HG03060 (cell line): ENCODE results near the gene CCR5.
"Not testable (repeated sequence)": the region's sequence is repeated elsewhere in the genome, so short reads cannot be mapped to it uniquely, and the experiment has no call there.

ENCODE experiments used
- ATAC-seq: cut with Tn5 transposase; IDR thresholded peaks from one replicate; pipeline ENCODE4 v1.9.1; 2021; ENCODE audit warnings: low read depth, moderate number of reproducible peaks; ENCODE audit not compliant: unreplicated experiment

CCR5 gene

GRCh38 chr3:46370839-46371518 lies at the start of gene CCR5:
Gene CCR5 (plus strand): TSS chr3:46370946. CDS start chr3:46372903, 1,957 bp downstream.
- no peak for ATAC-seq

- no peak for ATAC-seq
Measured at GRCh38 chr3:46321461-46322104, 49.2 kb upstream of the CCR5 start.

GRCh38 chr3:46324036-46324435 lies 46.7 kb upstream of the CCR5 start:
- no peak for ATAC-seq

GRCh38 chr3:46325645-46326300 lies 45.0 kb upstream of the CCR5 start:
- ATAC-seq, result no peak

GRCh38 chr3:46330676-46331075 lies 40.1 kb upstream of the CCR5 start:
- not testable (repeated sequence) for ATAC-seq

GRCh38 chr3:46334741-46335478 lies 35.8 kb upstream of the CCR5 start:
- ATAC-seq, result no peak

- ATAC-seq, result no peak
Measured at GRCh38 chr3:46335541-46335940, 35.2 kb upstream of the CCR5 start.

GRCh38 chr3:46337911-46338310 lies 32.8 kb upstream of the CCR5 start:
- no peak for ATAC-seq

- no peak for ATAC-seq
Measured at GRCh38 chr3:46338840-46339239, 31.9 kb upstream of the CCR5 start.

- no peak for ATAC-seq
Measured at GRCh38 chr3:46344476-46344875, 26.3 kb upstream of the CCR5 start.

- ATAC-seq, result no peak
Measured at GRCh38 chr3:46348823-46349482, 21.8 kb upstream of the CCR5 start.

- ATAC-seq, result no peak
Measured at GRCh38 chr3:46349484-46350261, 21.1 kb upstream of the CCR5 start.

GRCh38 chr3:46350262-46350565 lies 20.5 kb upstream of the CCR5 start:
- no peak for ATAC-seq

GRCh38 chr3:46351646-46352045 lies 19.1 kb upstream of the CCR5 start:
- ATAC-seq, result no peak

- no peak for ATAC-seq
Measured at GRCh38 chr3:46353090-46353489, 17.7 kb upstream of the CCR5 start.

GRCh38 chr3:46353647-46354410 lies 16.9 kb upstream of the CCR5 start, which contains the start of gene CCR2:
Gene CCR2 (plus strand): TSS chr3:46354111. CDS start chr3:46357528, 3,417 bp downstream.
- no peak for ATAC-seq

- no peak for ATAC-seq
Measured at GRCh38 chr3:46354478-46354877, 16.3 kb upstream of the CCR5 start.

- ATAC-seq, result no peak
Measured at GRCh38 chr3:46354984-46355383, 15.8 kb upstream of the CCR5 start.

- no peak for ATAC-seq
Measured at GRCh38 chr3:46356276-46356675, 14.5 kb upstream of the CCR5 start.
